Measurements from ENCODE around the gene WSB2. TPM values are rescaled to one million over a fixed set of nuclear protein-coding genes. Genes with fewer than 3 reads are reported as not detected.

WSB2 gene
- 100 to 1,000 TPM in 1 of 8 experiments, 10 to 100 TPM in 7; 46.4 to 143 (median 81.9) TPM for total RNA-seq

DNA sequence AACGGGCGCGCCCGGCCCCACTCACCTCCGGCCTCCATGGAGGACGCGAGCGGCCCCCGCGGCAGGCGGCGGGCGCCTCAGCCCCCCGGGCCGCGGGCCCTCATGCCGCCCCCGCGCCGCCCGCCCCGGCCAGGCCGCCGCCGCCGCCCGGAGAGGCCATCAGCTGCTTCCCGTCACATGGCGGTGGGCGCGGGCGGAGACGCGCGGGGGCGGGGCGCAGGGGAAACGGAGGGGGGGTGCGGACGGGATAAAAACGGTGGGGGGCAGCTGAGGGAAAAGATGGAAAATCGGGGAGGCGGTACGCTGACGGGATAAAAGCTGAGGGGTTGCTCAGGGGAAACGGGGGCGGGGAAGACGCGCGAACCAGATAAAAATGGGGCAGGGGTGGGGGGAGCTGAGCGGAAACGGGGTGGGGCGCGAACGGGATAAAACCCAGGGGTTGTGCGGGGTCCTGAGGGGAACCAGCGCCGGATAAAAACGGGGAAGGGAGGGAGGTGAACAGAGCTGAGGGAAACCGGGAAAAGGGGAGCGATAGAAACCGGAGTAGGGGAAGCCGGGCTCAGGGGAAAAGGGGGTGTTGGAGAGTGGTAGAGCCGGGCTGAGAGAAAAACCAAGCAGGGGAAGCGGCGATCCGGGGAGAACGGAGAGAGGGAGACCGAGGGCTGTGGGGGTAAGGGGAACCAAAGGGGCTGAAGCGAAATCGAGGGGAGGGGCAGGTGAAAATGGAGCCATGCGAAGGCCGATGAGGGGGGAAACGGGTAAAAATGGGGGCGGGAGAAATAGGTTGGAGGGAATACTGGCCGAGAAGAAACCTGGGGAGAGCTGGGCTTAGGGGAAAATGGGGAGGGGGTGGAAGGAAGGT, at the start of gene WSB2:
Gene WSB2 (minus strand): TSS at position 169 of the 862 bp plus-strand sequence. CDS start 131 bp downstream, at position 38.
- peaks cover 8 to 12% of the 10 kb centered on the region in 2 donors for H3K4me1 ChIP-seq (replicated peaks in 1 of 2)
- WGBS, 10 experiments = no CpG with 5 or more reads among the region's 76 CpGs
- in situ Hi-C loops (cut with MboI; ENCODE audit: low pct_unique_long_range_greater_than_20kb in 2 of 9, low sequenced_read_pairs in 9 of 9, unreplicated experiment in 9 of 9) = no loop called here
- H3K4me3 ChIP-seq = peak within 1 kb of the TSS; percentile 57 to 89 (median 78)
- peak; percentile 53 to 80 (median 69) for ATAC-seq (replicated peaks in 6 of 8)
- H3K27ac ChIP-seq = peak within 1 kb of the TSS; percentile 59 to 82

- Histone ChIP-seq H3K4me3 (no peak overlapping the region), H3K27ac (no peak overlapping the region), H3K4me1 (replicated peaks in 1 of 2) (no peaks in the 10 kb centered on the region)
- in situ Hi-C loops (cut with MboI; ENCODE audit: low pct_unique_long_range_greater_than_20kb in 2 of 9, low sequenced_read_pairs in 9 of 9, unreplicated experiment in 9 of 9) = no loop called here
- 89 to 100% (median 100%) methylated on average over 1 of the region's 1 CpG; no CpG with 5 or more reads in 6 of the 10 experiments for WGBS, 10 experiments
- ATAC-seq (replicated peaks in 6 of 8) = no peak
Measured at GRCh38 chr12:118109088-118109487, 48.1 kb upstream of the WSB2 start.

GRCh38 chr12:118107694-118108093, 46.7 kb upstream of the WSB2 start:
- no peaks in the 10 kb centered on the region for H3K4me1 ChIP-seq (replicated peaks in 1 of 2)
- H3K27ac ChIP-seq = no peak overlapping the region
- no peak overlapping the region for H3K4me3 ChIP-seq
- ATAC-seq (replicated peaks in 6 of 8) = no peak
- in situ Hi-C loops (cut with MboI; ENCODE audit: low pct_unique_long_range_greater_than_20kb in 2 of 9, low sequenced_read_pairs in 9 of 9, unreplicated experiment in 9 of 9) = no loop called here
- 80 to 100% (median 95%) methylated on average over 1 to 8 of the region's 8 CpGs; no CpG with 5 or more reads in 2 of the 10 experiments for WGBS, 10 experiments

DNA sequence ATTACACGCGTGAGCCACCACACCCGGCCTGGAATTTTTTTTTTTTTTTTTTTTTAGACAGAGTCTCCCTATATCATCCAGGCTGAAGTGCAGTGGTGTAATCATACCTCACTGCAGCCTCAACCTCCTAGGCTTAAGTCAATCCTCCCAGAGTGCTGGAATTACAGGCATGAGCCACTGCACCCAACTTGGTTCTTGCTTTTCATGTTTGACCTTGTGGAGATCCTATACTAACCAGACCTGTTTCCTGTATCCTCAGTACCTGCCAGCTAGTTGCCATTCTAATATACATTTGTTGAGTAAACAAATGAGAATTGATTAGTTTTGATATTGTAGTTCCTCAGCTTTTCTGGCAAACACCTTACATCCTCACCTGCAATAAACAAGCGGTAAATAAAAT, 46.0 kb upstream of the WSB2 start:
- Histone ChIP-seq H3K27ac (no peak overlapping the region), H3K4me1 (replicated peaks in 1 of 2) (no peaks in the 10 kb centered on the region), H3K4me3 (no peak overlapping the region)
- ATAC-seq (replicated peaks in 6 of 8) = no peak
- in situ Hi-C loops (cut with MboI; ENCODE audit: low pct_unique_long_range_greater_than_20kb in 2 of 9, low sequenced_read_pairs in 9 of 9, unreplicated experiment in 9 of 9) = no loop called here
- WGBS, 10 experiments = 80 to 100% (median 100%) methylated on average over 1 to 3 of the region's 4 CpGs; no CpG with 5 or more reads in 3 of the 10 experiments

DNA sequence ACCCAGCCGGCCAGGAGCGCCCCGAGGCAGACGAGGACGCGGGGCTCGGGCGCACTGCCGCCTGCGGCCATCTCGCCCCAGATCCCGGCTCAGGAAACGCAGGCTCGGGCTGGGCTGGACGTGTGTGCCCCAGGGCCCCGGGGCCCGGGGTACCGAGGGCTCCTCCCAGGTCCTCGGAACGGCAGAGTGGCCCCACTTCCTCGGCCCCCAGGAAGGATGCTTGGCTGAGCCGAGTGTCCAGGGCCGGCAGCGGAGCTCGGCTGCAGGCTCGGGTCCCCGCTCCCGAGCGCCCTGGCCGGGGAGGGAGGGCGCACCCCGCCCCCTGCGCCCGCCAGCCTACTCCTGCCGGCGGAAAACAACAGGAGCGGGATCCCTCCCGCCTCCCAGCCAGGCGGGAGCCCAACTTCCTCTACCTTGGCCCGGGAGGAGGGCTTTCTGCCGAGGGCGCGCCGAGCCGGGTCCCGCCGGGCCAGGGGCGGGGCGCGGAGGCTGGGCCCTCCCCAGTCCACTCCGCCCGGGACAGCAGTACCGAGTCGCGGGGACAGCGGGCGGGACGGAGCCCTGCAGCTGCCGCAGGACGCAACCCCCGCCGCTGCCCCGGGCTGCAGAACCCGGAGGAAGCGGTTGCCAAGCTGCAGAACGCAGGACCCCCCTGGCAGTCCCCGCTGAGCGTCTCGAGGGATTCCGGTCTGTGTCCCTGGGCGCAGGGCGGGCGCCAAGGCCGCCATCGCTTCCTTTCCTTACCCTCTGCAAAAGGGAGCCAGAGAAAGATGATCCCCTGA, 42.8 kb upstream of the WSB2 start, which contains the start of gene VSIG10:
Gene VSIG10 (minus strand): TSS at position 411 of the 782 bp plus-strand sequence. CDS start 340 bp downstream, at position 71.
- peak within 1 kb of the TSS; percentile 46 to 78 (median 62) for H3K4me3 ChIP-seq
- in situ Hi-C loops (cut with MboI; ENCODE audit: low pct_unique_long_range_greater_than_20kb in 2 of 9, low sequenced_read_pairs in 9 of 9, unreplicated experiment in 9 of 9) = no loop called here
- peak; percentile 80 to 88 (median 86) for ATAC-seq (replicated peaks in 6 of 8)
- H3K27ac ChIP-seq = peak within 1 kb of the TSS in 1 of 2 donors; percentile 33
- H3K4me1 ChIP-seq (replicated peaks in 1 of 2) = no peaks in the 10 kb centered on the region
- WGBS, 10 experiments = 0% methylated on average over 1 to 9 of the region's 75 CpGs; no CpG with 5 or more reads in 8 of the 10 experiments

GRCh38 chr12:118103201-118103600, 42.2 kb upstream of the WSB2 start:
- peak overlapping the region in 1 of 2 donors; percentile 33 for H3K27ac ChIP-seq
- ATAC-seq (replicated peaks in 6 of 8) = peak; percentile 8 to 59 (median 30)
- peak overlapping the region; percentile 46 to 78 (median 62) for H3K4me3 ChIP-seq
- H3K4me1 ChIP-seq (replicated peaks in 1 of 2) = no peaks in the 10 kb centered on the region
- in situ Hi-C loops (cut with MboI; ENCODE audit: low pct_unique_long_range_greater_than_20kb in 2 of 9, low sequenced_read_pairs in 9 of 9, unreplicated experiment in 9 of 9) = no loop called here
- 0 to 7% (median 2%) methylated on average over 1 to 25 of the region's 32 CpGs; no CpG with 5 or more reads in 4 of the 10 experiments for WGBS, 10 experiments

GRCh38 chr12:118102609-118103008, 41.6 kb upstream of the WSB2 start:
- no peak for ATAC-seq (replicated peaks in 6 of 8)
- H3K4me3 ChIP-seq = peak overlapping the region in 3 of 5 donors; percentile 62 to 78 (median 77)
- in situ Hi-C loops (cut with MboI; ENCODE audit: low pct_unique_long_range_greater_than_20kb in 2 of 9, low sequenced_read_pairs in 9 of 9, unreplicated experiment in 9 of 9) = no loop called here
- H3K27ac ChIP-seq = no peak overlapping the region
- whole genome bisulfite sequencing, 10 experiments = 20 to 67% (median 36%) methylated on average over 1 to 5 of the region's 5 CpGs; no CpG with 5 or more reads in 4 of the 10 experiments
- H3K4me1 ChIP-seq (replicated peaks in 1 of 2) = no peaks in the 10 kb centered on the region

DNA sequence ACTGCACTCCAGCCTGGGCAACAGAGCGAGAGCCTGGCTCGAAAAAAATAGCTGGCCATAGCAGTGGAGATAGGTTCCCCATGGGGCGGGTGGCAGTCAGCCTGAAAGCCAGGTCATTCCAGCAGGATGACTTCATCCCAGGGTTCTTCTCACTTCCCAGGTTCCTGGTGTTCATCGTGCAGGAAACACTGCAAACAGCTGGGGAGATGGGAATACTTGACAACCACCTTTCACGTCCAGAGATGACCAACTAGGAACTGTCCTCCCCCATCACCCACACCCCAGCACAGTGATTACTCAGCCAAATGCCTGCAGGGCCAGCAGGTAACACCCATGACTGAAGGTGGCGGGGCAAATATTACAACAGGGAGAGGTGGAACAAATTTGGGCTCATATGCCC, 41.1 kb upstream of the WSB2 start:
- no peak for ATAC-seq (replicated peaks in 6 of 8)
- WGBS, 10 experiments = 36 to 100% (median 73%) methylated on average over 1 to 2 of the region's 6 CpGs; no CpG with 5 or more reads in 4 of the 10 experiments

DNA sequence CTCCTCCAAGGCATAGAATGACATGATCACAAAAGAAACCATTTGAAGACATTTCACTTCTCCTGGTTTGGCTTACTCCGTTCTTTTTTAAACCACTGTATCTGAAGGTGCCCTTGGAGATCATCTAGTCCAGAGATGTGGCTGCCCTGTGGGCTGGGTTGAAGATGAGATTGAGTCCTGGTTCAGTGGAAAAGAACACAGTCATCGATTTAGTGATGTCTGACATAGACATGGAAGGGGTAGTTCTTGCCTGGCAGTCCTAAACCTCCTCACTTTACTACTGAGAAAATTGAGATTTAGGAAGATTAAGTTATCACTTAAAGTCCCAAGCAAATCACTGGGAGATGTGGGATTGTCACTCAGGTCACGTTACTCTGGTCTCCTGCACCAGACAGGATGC, 40.1 kb upstream of the WSB2 start:
- Histone ChIP-seq H3K4me3 (no peak overlapping the region), H3K27ac (no peak overlapping the region), H3K4me1 (replicated peaks in 1 of 2) (no peaks in the 10 kb centered on the region)
- WGBS, 10 experiments = 29 to 100% (median 96%) methylated on average over 1 to 3 of the region's 3 CpGs; no CpG with 5 or more reads in 3 of the 10 experiments
- in situ Hi-C loops (cut with MboI; ENCODE audit: low pct_unique_long_range_greater_than_20kb in 2 of 9, low sequenced_read_pairs in 9 of 9, unreplicated experiment in 9 of 9) = no loop called here
- no peak for ATAC-seq (replicated peaks in 6 of 8)

More for the DNA sequence above, 41.1 kb upstream of the WSB2 start:
- in situ Hi-C loops (cut with MboI; ENCODE audit: low pct_unique_long_range_greater_than_20kb in 2 of 9, low sequenced_read_pairs in 9 of 9, unreplicated experiment in 9 of 9) = no loop called here
- Histone ChIP-seq H3K27ac (no peak overlapping the region), H3K4me1 (replicated peaks in 1 of 2) (no peaks in the 10 kb centered on the region), H3K4me3 (no peak overlapping the region)

DNA sequence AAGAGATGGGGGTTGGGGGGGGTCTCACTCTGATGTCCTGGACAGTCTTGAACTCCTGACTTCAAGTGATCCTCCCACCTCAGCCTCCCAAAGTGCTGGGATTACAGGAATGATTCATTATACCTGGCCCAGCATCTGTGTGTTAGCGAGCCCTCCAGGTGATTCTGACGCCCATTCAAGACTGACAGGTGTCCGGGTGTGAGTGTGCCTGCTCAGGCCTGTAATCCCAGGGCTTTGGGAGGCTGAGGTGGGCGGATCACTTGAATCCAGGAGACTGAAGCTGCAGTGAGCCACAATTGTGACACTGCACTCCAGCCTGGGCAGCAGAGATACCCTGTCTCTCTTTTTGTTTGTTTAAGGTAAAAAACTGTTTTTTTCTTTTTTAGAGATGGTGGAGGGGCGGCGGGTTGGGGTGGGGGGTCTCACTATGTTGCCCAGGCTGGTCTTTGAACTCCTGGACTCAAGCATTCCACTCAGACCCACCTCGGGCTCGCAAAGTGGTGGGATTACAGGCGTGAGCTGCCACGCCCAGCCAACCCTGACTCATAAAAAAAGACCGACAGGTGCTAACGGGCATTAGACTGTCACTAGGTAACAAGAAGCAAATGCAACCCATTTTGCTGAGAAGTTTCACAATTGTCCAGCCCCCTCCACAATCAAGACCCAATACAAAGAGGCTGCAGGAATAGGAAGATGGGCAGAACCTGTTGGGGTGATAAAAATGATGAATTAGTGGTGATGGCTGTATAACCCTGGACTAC, 38.1 kb upstream of the WSB2 start:
- WGBS, 10 experiments = 88 to 100% (median 93%) methylated on average over 1 to 7 of the region's 12 CpGs; no CpG with 5 or more reads in 4 of the 10 experiments
- no peaks in the 10 kb centered on the region for H3K4me1 ChIP-seq (replicated peaks in 1 of 2)
- ATAC-seq (replicated peaks in 6 of 8) = no peak
- no peak overlapping the region for H3K27ac ChIP-seq
- no peak overlapping the region for H3K4me3 ChIP-seq
- in situ Hi-C loops (cut with MboI; ENCODE audit: low pct_unique_long_range_greater_than_20kb in 2 of 9, low sequenced_read_pairs in 9 of 9, unreplicated experiment in 9 of 9) = no loop called here

DNA sequence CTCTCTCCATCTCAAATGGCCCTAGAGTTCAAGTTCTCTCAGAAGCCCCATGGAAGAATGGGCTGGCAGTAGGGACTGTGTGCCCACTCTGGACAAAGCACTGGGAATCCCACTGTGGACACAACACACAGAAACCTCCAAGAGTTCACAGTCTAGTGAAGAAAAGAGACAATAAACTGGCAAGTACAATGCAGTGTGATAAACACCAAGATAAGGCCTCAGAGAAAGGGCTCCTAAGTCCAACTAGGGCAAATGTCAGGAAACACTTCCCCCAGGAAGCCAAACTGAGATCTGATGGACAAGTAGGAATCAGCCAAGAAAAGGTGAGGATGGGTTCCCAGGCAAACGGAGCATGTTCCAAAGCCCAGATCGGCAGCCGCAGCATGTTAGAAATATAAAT, 37.4 kb upstream of the WSB2 start:
- no peak for ATAC-seq (replicated peaks in 6 of 8)
- in situ Hi-C loops (cut with MboI; ENCODE audit: low pct_unique_long_range_greater_than_20kb in 2 of 9, low sequenced_read_pairs in 9 of 9, unreplicated experiment in 9 of 9) = no loop called here
- WGBS, 10 experiments = 80 to 100% (median 100%) methylated on average over 1 to 3 of the region's 3 CpGs; no CpG with 5 or more reads in 3 of the 10 experiments
- no peak overlapping the region for H3K4me3 ChIP-seq
- H3K27ac ChIP-seq = no peak overlapping the region
- no peaks in the 10 kb centered on the region for H3K4me1 ChIP-seq (replicated peaks in 1 of 2)

- WGBS, 10 experiments = 50 to 100% (median 94%) methylated on average over 1 to 2 of the region's 3 CpGs; no CpG with 5 or more reads in 3 of the 10 experiments
- ATAC-seq (replicated peaks in 6 of 8) = no peak
- no peaks in the 10 kb centered on the region for H3K4me1 ChIP-seq (replicated peaks in 1 of 2)
- H3K4me3 ChIP-seq = no peak overlapping the region
- in situ Hi-C loops (cut with MboI; ENCODE audit: low pct_unique_long_range_greater_than_20kb in 2 of 9, low sequenced_read_pairs in 9 of 9, unreplicated experiment in 9 of 9) = no loop called here
- no peak overlapping the region for H3K27ac ChIP-seq
Measured at GRCh38 chr12:118094039-118094438, 33.1 kb upstream of the WSB2 start.
